GM12891 (cell line): ENCODE measurements around the gene BAIAP3.

Source experiments
- DNase-seq: peaks from one replicate; pipeline ENCODE4 v3.0.0; 2011; ENCODE audit warnings: low spot score; ENCODE audit not compliant: insufficient read length
- FAIRE-seq: peaks from 2 replicates; lab custom pipeline; 2011; peaks lifted over from hg19 to GRCh38; lab: Jason Lieb, UNC
- PAX5 ChIP-seq: IDR thresholded peaks from 2 replicates; pipeline ENCODE4 v1.6.1; 2011; ENCODE audit warnings: low read length, moderate library complexity, mild to moderate bottlenecking; ENCODE audit not compliant: insufficient read depth, severe bottlenecking
- POLR2A ChIP-seq: IDR thresholded peaks from 2 replicates; pipeline ENCODE4 v1.6.1; 2011; ENCODE audit warnings: low read depth, low read length, control low read depth
- POLR2AphosphoS5 ChIP-seq: IDR thresholded peaks from 2 replicates; pipeline ENCODE4 v1.6.1; 2011; ENCODE audit warnings: low read depth, low read length, control low read depth
- POU2F2 ChIP-seq: IDR thresholded peaks from 2 replicates; pipeline ENCODE4 v1.6.1; 2011; ENCODE audit warnings: low read depth, mild to moderate bottlenecking, control low read depth, low read length, moderate library complexity
- SPI1 ChIP-seq: IDR thresholded peaks from 2 replicates; pipeline ENCODE4 v1.6.1; 2011; ENCODE audit warnings: low read depth, low read length, control low read depth
- TAF1 ChIP-seq: IDR thresholded peaks from 2 replicates; pipeline ENCODE4 v1.6.1; 2011; ENCODE audit warnings: low read depth, low read length, control low read depth

The BAIAP3 gene

DNA sequence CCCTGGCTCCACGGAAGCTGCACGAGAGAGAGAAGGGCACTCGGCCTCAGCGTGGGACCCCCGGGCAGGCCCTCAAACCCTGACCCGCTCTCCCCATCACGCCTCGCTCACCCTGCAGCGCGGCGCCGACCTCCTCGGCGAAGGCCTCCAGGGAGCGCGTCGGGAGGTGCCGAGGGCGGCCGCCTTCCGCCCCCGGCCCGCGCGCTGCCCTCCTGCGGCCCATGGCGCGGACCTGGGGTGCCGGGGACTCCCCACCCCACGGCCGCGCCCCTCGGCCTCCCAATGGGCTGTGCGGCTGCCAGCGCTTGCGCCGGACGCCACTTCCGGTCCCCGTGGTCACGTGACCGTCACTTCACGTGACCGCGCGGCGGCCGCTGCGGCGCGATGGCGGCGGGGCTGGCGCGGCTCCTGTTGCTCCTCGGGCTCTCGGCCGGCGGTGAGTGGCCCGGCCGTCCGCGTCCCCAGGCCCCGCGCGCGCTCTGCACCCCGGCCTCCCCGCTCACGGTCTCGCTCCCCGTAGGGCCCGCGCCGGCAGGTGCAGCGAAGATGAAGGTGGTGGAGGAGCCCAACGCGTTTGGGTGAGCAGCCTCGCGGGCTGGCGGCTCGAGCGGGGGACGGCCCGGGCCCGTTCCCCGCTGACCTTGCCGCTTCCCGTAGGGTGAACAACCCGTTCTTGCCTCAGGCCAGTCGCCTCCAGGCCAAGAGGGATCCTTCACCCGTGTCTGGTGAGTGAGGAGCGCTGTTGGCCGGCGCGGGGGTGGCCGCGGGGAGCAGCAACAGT is 18.3 kb downstream of the BAIAP3 start, which contains the start of the genes GNPTG and TSR3:
Gene GNPTG, plus strand, starts transcription at position 350 of the 781 bp plus-strand sequence. Its CDS starts 35 bp downstream, at position 385.
Gene TSR3, minus strand, starts transcription at position 297 of the 781 bp plus-strand sequence. Its CDS starts 74 bp downstream, at position 223.
- FAIRE-seq (peak; percentile 99), DNase-seq (peak; percentile 99)
- TF ChIP-seq POU2F2 (peak; percentile 87; the same call in 1 of the 2 replicates), SPI1 (peak; percentile 51), POLR2AphosphoS5 (peak; percentile 63), POLR2A (peak; percentile 68; the same call in 1 of the 2 replicates), TAF1 (peak; percentile 91), PAX5 (peak; percentile 3)

DNA sequence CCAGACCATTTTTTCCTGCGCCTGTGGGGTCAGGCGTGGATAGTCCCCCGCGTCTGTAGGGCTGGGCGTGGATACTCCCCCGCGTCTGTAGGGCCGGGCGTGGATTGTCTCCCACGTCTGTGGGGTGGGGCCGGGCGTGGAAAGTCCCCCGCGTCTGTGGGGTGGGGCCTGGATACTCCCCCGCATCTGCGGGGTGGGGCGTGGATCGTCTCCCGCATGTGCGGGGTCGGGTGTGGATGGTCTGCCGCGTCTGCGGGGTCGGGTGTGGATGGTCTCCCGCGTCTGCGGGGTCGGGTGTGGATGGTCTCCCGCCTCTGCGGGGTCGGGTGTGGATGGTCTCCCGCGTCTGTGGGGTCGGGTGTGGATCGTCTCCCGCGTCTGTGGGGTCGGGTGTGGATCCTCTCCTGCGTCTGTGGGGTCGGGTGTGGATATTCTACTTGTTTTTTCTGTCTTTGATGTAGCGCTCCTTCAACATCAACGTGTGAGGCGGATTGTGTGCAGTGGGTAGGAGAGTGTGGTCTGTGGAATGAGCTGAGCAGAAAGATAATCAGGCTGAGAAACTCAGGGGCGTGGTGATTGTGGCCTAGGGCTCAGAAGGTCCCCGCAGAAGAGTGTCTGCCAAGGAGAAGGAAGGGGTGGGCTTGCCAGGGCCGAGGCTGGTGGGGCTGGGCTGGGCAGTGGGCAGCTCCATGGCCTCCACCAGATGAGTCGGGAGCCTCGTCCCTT is 21.5 kb downstream of the BAIAP3 start:
- DNase-seq (no peak), FAIRE-seq (no peak)
- TF ChIP-seq TAF1, result no peak
- no peak for TF ChIP-seq POLR2A
- TF ChIP-seq POLR2AphosphoS5, result no peak
- TF ChIP-seq POU2F2, result no peak
- TF ChIP-seq SPI1, result no peak

DNA sequence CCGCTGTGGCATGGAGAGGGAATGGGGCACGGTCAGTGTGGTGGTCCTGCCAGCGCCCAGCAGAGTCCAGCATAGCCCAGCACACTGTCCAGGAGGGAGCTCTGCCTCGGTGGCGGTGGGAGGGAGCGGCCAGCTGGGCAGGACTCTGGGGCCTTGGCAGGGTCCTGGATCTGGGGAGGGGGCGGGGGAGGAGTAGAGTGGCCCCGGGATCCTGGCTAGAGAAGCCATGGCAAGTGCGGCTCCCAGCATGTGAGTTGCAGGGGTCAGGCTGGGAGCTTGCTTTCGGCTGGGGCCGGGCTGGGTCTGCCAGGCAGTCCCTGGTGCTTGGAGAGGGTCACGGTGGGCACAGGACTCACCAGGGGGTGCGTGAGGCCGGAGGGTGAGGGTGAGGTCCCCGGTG is 22.1 kb downstream of the BAIAP3 start:
- FAIRE-seq, result no peak
- TF ChIP-seq TAF1 (no peak), PAX5 (no peak), POLR2AphosphoS5 (no peak), SPI1 (no peak), POLR2A (no peak), POU2F2 (no peak)

DNA sequence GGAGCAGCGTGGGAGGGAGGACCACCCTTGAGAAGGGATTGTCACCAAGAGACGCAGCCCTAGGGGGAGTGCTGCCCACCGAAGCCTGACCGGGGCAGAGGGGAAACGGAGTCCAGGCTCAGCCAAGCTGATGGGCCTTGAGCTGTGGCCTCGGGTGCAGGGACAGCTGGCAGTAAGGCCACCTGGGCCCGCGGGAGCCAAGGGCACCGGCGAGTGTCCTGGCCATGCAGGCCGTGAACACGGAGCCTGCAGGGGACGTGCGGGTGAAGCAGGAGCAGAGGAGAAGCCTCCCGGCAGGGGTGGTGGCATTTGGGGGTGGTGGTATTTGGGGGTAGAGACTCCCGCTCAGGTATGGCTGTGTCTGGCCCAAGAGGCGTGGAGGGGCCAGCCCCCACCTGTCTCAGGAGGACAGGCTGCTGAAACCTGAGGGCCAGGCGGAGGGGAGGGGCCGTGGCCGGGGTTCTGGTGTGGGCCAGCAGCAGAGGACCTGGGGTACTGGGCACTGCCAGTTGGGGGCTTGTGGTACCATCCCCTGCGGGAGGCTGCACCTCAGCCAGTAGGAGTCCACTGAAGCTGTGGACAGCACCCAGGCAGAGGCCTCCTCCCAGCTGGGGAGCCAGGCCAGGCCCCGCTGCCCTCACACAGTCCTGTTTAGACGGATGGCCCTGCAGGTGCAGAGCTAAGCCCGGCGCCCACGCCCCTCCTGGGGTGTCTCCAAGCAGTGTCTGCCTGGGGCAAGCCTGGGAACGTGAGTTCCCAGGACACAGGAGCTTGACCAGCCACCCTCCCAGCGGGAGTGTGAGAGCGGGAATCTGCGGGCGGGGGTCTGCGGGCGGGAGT is 22.8 kb downstream of the BAIAP3 start:
- TF ChIP-seq PAX5 (no peak), SPI1 (no peak), POLR2AphosphoS5 (no peak), TAF1 (no peak), POU2F2 (no peak), POLR2A (no peak)
- DNase-seq (no peak), FAIRE-seq (no peak)

More for the DNA sequence above, 22.1 kb downstream of the BAIAP3 start:
- DNase-seq, result no peak

DNA sequence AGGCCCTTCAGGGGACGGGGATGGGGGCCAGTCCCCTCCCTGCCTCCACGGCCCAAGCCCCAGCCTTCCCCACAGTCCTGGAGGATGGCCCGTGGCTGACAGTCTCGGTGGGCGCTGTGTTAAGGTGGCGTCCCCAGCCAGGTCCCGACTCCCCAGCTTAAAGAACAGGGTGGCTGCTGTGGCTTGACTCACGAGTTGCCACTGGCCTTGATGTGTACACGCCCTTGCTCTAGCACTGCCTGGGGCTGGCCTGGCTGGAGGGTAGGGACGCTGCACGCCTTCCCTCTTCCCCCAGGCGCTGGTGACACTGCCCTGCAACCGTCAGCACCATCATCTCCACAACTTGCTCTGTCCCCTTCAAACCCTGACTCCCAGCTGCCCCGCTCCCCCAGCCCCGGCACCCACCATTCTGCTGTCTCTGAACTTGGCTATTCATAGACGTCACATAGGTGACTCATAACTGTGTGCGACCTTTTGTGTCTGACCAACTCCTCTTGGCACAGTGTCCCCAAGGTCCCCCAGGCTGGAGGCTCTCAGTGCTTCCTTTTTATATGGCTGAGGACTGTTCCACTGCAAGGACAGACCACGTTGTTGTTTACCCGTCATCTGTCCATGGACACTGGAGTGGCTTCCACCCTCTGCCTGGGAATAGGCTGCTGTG is 24.6 kb downstream of the BAIAP3 start:
- no peak for DNase-seq
- no peak for TF ChIP-seq POLR2AphosphoS5
- TF ChIP-seq SPI1, result no peak
- no peak for TF ChIP-seq TAF1
- TF ChIP-seq PAX5, result no peak
- TF ChIP-seq POLR2A, result no peak
- no peak for TF ChIP-seq POU2F2
- FAIRE-seq, result no peak

DNA sequence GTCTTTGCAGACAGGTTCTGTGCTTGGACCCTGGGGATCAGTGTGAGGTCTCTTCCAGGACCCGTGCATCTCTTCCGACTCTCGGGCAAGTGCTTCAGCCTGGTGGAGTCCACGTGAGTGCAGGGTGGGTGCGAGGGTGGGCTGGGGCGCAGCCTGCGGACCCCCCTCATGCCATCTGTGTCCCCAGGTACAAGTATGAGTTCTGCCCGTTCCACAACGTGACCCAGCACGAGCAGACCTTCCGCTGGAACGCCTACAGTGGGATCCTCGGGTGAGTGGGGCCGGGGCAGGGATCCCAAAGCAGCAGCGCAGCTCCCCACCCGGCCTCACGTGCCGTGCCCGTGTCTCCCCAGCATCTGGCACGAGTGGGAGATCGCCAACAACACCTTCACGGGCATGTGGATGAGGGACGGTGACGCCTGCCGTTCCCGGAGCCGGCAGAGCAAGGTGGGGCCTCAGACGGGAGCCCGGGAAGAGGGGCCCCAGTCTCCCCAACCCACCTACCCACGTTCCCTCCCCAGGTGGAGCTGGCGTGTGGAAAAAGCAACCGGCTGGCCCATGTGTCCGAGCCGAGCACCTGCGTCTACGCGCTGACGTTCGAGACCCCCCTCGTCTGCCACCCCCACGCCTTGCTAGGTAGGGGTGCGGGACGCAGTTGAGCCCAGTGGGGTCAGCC is 28.4 kb downstream of the BAIAP3 start:
- DNase-seq, result no peak
- no peak for FAIRE-seq
- no peak for TF ChIP-seq POU2F2
- no peak for TF ChIP-seq POLR2A
- TF ChIP-seq PAX5, result no peak
- no peak for TF ChIP-seq TAF1
- TF ChIP-seq POLR2AphosphoS5, result no peak
- no peak for TF ChIP-seq SPI1

DNA sequence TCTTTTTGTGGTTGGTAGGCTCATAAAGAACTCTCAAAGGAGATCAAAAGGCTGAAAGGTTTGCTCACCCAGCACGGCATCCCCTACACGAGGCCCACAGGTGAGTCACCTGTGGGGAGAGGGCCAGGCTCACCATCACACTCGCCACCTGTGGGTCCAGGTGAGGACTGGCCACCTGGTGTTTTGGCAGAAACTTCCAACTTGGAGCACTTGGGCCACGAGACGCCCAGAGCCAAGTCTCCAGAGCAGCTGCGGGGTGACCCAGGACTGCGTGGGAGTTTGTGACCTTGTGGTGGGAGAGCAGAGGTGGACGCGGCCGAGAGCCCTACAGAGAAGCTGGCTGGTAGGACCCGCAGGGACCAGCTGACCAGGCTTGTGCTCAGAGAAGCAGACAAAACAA is 29.4 kb downstream of the BAIAP3 start:
- TF ChIP-seq POLR2A (no peak), SPI1 (no peak), POLR2AphosphoS5 (no peak), TAF1 (no peak), POU2F2 (no peak), PAX5 (no peak)
- FAIRE-seq, result no peak
- no peak for DNase-seq

DNA sequence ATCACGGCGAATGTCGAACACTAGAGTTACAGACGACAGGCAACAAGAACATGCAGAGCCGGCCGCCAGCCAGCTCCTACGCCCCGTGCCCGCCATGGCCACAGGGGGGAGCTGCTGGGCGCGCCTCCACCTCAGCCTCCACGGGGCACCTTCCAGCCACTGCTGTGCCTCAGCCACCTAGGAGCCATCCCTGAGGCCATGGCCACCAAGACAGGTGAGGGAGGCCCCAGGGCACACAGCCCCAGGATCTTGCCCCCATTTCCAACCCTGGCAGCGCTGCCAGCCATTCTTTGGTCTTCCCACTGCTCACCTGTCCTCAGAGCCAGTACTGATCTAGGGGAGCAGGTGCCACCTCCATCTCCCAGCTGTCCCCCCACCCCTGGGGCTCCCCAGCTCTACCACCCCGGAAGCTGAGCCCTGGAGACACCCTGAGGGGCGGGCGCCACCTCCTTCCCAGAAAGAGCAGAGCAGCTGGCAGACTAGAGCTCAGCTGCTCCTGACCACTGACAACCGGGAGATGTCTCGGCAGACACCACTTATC is 30.1 kb downstream of the BAIAP3 start:
- DNase-seq (peak; percentile 96), FAIRE-seq (peak; percentile 89)
- TF ChIP-seq POLR2A (no peak), POU2F2 (no peak)
